ENCODE results near the gene ZNF334. TPM values are rescaled to one million over a fixed set of nuclear protein-coding genes. Genes with fewer than 3 reads are reported as not detected.

ZNF334 gene
- total RNA-seq, 1 experiment from 2014 or later, result 3.8 TPM

GRCh38 chr20:46559685-46560440 is 46.5 kb upstream of the ZNF334 start:
- intact Hi-C loops (cut with micrococcal nuclease; ENCODE audit: unreplicated experiment), result loop anchor here (2.0 kb wide), 1 partner anchor 121 kb away; no protein-coding TSS in a partner anchor
- POLR2A ChIA-PET (ENCODE audit: unreplicated experiment), result no interaction called here
- BruUV-seq (replicated peaks), result no TSS peak

GRCh38 chr20:46559001-46559400 is 45.6 kb upstream of the ZNF334 start:
- BruUV-seq (replicated peaks), result no TSS peak
- ChIA-PET POLR2A (ENCODE audit: unreplicated experiment) (no interaction called here), CTCF (interaction anchor here (0.6 kb wide), 1 partner anchor 122 kb away, joined by 4 read pairs; no protein-coding TSS in a partner anchor)
- Histone ChIP-seq H3F3A (ENCODE audit: insufficient read depth, low read depth) (no peaks in the 10 kb centered on the region), H3K4me3 (no peak overlapping the region), H3K4me2 (no peak overlapping the region), H3K36me3 (ENCODE audit: low read depth) (no peaks in the 10 kb centered on the region), H3K27me3 (ENCODE audit: insufficient read depth, low read depth) (no peaks in the 10 kb centered on the region), H3K4me1 (replicated peaks; ENCODE audit: insufficient read depth) (no peaks in the 10 kb centered on the region), H3K27ac (no peak overlapping the region), H3K79me2 (ENCODE audit: low read depth) (no peaks in the 10 kb centered on the region), H3K9me2 (ENCODE audit: insufficient read depth) (no peaks in the 10 kb centered on the region), H2AFZ (no peak overlapping the region), H3K9me3 (ENCODE audit: insufficient read depth, low read depth) (no peaks in the 10 kb centered on the region), H4K20me1 (ENCODE audit: insufficient read depth) (no peaks in the 10 kb centered on the region)
- intact Hi-C loops (cut with micrococcal nuclease; ENCODE audit: unreplicated experiment), result loop anchor here (2.0 kb wide), 1 partner anchor 122 kb away; no protein-coding TSS in a partner anchor
- DNase-seq, result no peak
- TF ChIP-seq, protein P1, sequence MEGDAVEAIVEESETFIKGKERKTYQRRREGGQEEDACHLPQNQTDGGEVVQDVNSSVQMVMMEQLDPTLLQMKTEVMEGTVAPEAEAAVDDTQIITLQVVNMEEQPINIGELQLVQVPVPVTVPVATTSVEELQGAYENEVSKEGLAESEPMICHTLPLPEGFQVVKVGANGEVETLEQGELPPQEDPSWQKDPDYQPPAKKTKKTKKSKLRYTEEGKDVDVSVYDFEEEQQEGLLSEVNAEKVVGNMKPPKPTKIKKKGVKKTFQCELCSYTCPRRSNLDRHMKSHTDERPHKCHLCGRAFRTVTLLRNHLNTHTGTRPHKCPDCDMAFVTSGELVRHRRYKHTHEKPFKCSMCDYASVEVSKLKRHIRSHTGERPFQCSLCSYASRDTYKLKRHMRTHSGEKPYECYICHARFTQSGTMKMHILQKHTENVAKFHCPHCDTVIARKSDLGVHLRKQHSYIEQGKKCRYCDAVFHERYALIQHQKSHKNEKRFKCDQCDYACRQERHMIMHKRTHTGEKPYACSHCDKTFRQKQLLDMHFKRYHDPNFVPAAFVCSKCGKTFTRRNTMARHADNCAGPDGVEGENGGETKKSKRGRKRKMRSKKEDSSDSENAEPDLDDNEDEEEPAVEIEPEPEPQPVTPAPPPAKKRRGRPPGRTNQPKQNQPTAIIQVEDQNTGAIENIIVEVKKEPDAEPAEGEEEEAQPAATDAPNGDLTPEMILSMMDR (conservative IDR thresholded peaks at IDR 0.05), result no peak
- TF ChIP-seq EZH2 (IDR thresholded peaks at IDR 0.05; ENCODE audit: low read depth), result no peak

More at GRCh38 chr20:46559685-46560440, 46.5 kb upstream of the ZNF334 start:
- no peaks in the 10 kb centered on the region for H3K79me2 ChIP-seq (ENCODE audit: low read depth)
- H3K9me2 ChIP-seq (ENCODE audit: insufficient read depth), result no peaks in the 10 kb centered on the region
- no peaks in the 10 kb centered on the region for H3K4me1 ChIP-seq (replicated peaks; ENCODE audit: insufficient read depth)
- no peak overlapping the region for H2AFZ ChIP-seq
- no peaks in the 10 kb centered on the region for H3K36me3 ChIP-seq (ENCODE audit: low read depth)
- no peak for TF ChIP-seq EZH2 (IDR thresholded peaks at IDR 0.05; ENCODE audit: low read depth)
- TF ChIP-seq, protein P1 (conservative IDR thresholded peaks at IDR 0.05), result peak; percentile 44; the same call in 1 of the 2 replicates
- H4K20me1 ChIP-seq (ENCODE audit: insufficient read depth), result no peaks in the 10 kb centered on the region
- no peaks in the 10 kb centered on the region for H3K27me3 ChIP-seq (ENCODE audit: insufficient read depth, low read depth)
- no peak overlapping the region for H3K4me2 ChIP-seq
- no peak overlapping the region for H3K4me3 ChIP-seq
- no peak overlapping the region for H3K27ac ChIP-seq
- no peak for DNase-seq
- no peaks in the 10 kb centered on the region for H3F3A ChIP-seq (ENCODE audit: insufficient read depth, low read depth)
- no peaks in the 10 kb centered on the region for H3K9me3 ChIP-seq (ENCODE audit: insufficient read depth, low read depth)
- CTCF ChIA-PET, result no interaction called here

DNA sequence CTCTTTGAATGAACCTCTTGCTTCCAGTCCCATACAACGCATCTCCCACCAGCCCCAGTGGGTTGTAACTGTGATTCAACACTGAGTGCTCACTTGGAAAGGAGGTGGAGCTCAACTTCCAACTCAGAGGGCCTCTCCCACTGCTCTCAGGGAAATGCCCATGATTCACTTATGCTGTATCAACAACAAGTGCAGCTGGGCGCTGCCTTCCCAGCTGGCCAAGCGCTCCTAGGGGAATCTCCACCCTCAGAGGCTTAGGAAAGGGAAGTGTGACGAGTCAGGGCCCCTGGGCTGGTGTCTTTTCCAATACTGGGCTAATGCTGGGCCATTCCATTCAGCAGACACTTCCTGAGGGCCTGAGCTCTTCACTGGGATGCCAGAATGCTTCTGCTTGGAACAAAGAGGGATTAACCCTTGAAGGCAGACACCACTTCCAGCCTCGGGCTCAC is 45.2 kb upstream of the ZNF334 start:
- no peak overlapping the region for H2AFZ ChIP-seq
- H3F3A ChIP-seq (ENCODE audit: insufficient read depth, low read depth), result no peaks in the 10 kb centered on the region
- H3K36me3 ChIP-seq (ENCODE audit: low read depth), result no peaks in the 10 kb centered on the region
- no peaks in the 10 kb centered on the region for H4K20me1 ChIP-seq (ENCODE audit: insufficient read depth)
- DNase-seq, result peak; percentile 30 to 53
- CTCF ChIA-PET, result interaction anchor here (0.6 kb wide), 1 partner anchor 122 kb away, joined by 4 read pairs; no protein-coding TSS in a partner anchor
- H3K27ac ChIP-seq, result no peak overlapping the region
- no peaks in the 10 kb centered on the region for H3K27me3 ChIP-seq (ENCODE audit: insufficient read depth, low read depth)
- H3K9me2 ChIP-seq (ENCODE audit: insufficient read depth), result no peaks in the 10 kb centered on the region
- no peak overlapping the region for H3K4me2 ChIP-seq
- no TSS peak for BruUV-seq (replicated peaks)
- H3K4me3 ChIP-seq, result no peak overlapping the region
- H3K79me2 ChIP-seq (ENCODE audit: low read depth), result no peaks in the 10 kb centered on the region
- no peaks in the 10 kb centered on the region for H3K9me3 ChIP-seq (ENCODE audit: insufficient read depth, low read depth)
- POLR2A ChIA-PET (ENCODE audit: unreplicated experiment), result interaction anchor here (0.6 kb wide), 1 partner anchor 131 kb away, joined by 3 read pairs; the partner anchor contains the start of gene TP53RK
- TF ChIP-seq, protein P1 (conservative IDR thresholded peaks at IDR 0.05), result no peak
- no peak for TF ChIP-seq EZH2 (IDR thresholded peaks at IDR 0.05; ENCODE audit: low read depth)
- intact Hi-C loops (cut with micrococcal nuclease; ENCODE audit: unreplicated experiment), result loop anchor here (2.0 kb wide), 1 partner anchor 122 kb away; no protein-coding TSS in a partner anchor
- no peaks in the 10 kb centered on the region for H3K4me1 ChIP-seq (replicated peaks; ENCODE audit: insufficient read depth)

Data from PC-9 (cell line).